Nephron progenitor cell (in vitro differentiated cells): Measurements from ENCODE around the gene KDM8.

Source experiments
- DNase-seq: peaks from one replicate; pipeline ENCODE4 v3.0.0; 2021
- H3K27ac Mint-ChIP-seq: 2 replicates; pipeline ENCODE4 v1.8.0; 2021; ENCODE audit warnings: mild to moderate bottlenecking, moderate library complexity, mixed read lengths
- H3K27me3 Mint-ChIP-seq: 2 replicates; pipeline ENCODE4 v1.8.0; 2021; ENCODE audit warnings: mild to moderate bottlenecking, low read depth, mixed read lengths; ENCODE audit not compliant: poor library complexity
- H3K36me3 Mint-ChIP-seq: 2 replicates; pipeline ENCODE4 v1.8.0; 2021; ENCODE audit warnings: low read depth, mixed read lengths
- H3K4me1 Mint-ChIP-seq: 2 replicates; pipeline ENCODE4 v1.8.0; 2021; ENCODE audit warnings: mixed read lengths
- H3K4me3 Mint-ChIP-seq: 2 replicates; pipeline ENCODE4 v1.8.0; 2021; ENCODE audit warnings: mild to moderate bottlenecking, moderate library complexity, mixed read lengths
- H3K9me3 Mint-ChIP-seq: 2 replicates; pipeline ENCODE4 v1.8.0; 2021; ENCODE audit warnings: mild to moderate bottlenecking, moderate library complexity, mixed read lengths
- TF ChIP-seq, protein P1 (sequence below): fragments of 200-600 bp; sonication (generic); IDR thresholded peaks from 2 replicates; pipeline ENCODE4 v1.5.0; 2021; ENCODE audit warnings: antibody characterized with exemption

The KDM8 gene

DNA sequence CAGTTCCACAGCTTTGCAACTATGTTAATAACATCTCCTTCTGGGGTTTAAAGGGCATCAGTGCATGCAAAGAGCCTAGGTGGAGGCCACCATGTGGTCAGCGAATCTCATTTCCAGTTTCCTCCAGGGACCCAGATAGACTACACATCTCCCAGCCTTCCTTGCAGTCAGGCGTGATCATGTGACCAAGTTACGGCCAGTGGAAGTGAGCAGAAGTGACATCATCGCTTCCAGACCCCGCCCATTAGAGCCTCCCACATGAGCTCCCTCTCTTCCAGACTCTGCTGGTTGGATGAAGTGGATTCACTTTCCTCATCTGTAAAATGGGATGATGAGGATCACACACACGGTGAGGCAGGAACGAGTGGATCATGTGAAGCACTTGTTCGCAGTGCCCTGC, 27.4 kb upstream of the KDM8 start:
- TF ChIP-seq, protein P1, sequence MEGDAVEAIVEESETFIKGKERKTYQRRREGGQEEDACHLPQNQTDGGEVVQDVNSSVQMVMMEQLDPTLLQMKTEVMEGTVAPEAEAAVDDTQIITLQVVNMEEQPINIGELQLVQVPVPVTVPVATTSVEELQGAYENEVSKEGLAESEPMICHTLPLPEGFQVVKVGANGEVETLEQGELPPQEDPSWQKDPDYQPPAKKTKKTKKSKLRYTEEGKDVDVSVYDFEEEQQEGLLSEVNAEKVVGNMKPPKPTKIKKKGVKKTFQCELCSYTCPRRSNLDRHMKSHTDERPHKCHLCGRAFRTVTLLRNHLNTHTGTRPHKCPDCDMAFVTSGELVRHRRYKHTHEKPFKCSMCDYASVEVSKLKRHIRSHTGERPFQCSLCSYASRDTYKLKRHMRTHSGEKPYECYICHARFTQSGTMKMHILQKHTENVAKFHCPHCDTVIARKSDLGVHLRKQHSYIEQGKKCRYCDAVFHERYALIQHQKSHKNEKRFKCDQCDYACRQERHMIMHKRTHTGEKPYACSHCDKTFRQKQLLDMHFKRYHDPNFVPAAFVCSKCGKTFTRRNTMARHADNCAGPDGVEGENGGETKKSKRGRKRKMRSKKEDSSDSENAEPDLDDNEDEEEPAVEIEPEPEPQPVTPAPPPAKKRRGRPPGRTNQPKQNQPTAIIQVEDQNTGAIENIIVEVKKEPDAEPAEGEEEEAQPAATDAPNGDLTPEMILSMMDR = no peak
- H3K27ac Mint-ChIP-seq = no peak overlapping the region

DNA sequence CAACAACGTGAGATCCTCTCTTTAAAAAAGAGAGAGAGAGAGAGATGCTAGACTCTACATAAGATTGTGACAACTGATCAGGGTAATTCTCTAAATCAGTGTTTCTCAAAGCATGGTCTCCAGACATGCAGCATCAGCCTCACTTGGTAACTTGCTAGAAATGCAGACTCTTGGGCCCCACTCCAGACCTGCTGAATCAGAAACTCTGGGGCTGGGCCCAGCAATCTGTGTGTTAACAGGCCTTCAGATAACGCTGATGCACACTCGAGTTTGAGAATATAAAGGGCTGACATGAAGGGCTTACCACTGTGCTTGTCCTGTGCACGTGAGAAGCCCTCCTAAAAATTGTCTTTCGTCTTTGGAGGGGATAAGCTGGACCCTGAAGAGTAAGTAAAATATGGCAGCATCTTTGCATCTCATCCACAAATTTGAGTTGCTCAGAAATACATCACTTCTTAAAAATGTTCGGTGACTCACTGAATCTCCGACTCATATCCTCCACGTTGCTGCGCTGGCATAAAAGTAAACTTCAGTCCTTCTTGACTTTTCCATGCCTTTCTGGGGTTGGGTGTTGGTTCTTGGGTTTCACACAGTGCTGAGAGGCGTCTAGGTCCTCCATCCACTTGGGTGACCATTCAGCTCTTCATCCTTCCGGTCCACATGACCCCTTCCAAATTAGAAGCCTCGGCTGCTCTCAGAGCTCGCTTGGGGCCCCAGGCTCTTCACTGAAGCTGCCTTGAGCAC, 26.1 kb upstream of the KDM8 start:
- Mint-ChIP-seq H3K4me3 (no peak overlapping the region), H3K36me3 (no peaks in the 10 kb centered on the region), H3K27ac (peak overlapping the region; percentile 61), H3K4me1 (peaks cover 12% of the 10 kb centered on the region), H3K9me3 (peaks cover 4% of the 10 kb centered on the region), H3K27me3 (peaks cover 32% of the 10 kb centered on the region)
- TF ChIP-seq, protein P1 = no peak
- DNase-seq = no peak

More for the DNA sequence above, 27.4 kb upstream of the KDM8 start:
- peaks cover 12% of the 10 kb centered on the region for H3K4me1 Mint-ChIP-seq
- no peaks in the 10 kb centered on the region for H3K36me3 Mint-ChIP-seq
- peaks cover 26% of the 10 kb centered on the region for H3K27me3 Mint-ChIP-seq
- no peak for DNase-seq
- H3K9me3 Mint-ChIP-seq = peaks cover 12% of the 10 kb centered on the region
- no peak overlapping the region for H3K4me3 Mint-ChIP-seq

DNA sequence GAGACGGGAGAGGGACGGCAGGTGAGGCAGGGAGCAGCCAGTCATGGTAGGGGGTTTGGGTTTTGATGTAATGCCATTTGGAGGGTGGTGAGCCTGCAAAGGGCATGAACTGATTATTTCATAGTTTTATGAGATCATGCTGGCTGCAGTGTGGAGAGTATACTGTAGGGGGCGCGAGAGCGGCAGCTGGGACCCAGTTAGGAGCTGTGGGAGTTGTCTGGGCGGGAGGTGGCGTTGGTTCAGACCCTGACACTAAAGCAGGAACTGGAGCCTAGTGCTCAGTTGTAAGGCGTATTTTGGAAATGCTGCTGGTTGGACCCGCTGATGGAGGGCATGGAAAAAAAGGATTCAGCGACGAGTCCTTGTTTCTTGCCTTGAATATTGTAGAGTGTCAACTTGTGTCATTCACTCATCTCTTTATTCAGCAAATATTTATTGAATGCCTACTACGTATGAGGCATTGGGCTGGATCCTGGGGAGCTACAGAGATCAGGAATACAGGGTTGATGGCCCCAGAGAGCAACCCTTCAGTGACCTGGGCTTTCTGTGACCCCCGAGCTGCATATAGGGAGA, 23.7 kb upstream of the KDM8 start:
- Mint-ChIP-seq H3K4me1 (peaks cover 12% of the 10 kb centered on the region), H3K9me3 (peaks cover 3% of the 10 kb centered on the region), H3K27me3 (peaks cover 37% of the 10 kb centered on the region), H3K27ac (no peak overlapping the region), H3K36me3 (no peaks in the 10 kb centered on the region), H3K4me3 (no peak overlapping the region)
- peak; percentile 86 for DNase-seq
- TF ChIP-seq, protein P1 = peak; percentile 84

DNA sequence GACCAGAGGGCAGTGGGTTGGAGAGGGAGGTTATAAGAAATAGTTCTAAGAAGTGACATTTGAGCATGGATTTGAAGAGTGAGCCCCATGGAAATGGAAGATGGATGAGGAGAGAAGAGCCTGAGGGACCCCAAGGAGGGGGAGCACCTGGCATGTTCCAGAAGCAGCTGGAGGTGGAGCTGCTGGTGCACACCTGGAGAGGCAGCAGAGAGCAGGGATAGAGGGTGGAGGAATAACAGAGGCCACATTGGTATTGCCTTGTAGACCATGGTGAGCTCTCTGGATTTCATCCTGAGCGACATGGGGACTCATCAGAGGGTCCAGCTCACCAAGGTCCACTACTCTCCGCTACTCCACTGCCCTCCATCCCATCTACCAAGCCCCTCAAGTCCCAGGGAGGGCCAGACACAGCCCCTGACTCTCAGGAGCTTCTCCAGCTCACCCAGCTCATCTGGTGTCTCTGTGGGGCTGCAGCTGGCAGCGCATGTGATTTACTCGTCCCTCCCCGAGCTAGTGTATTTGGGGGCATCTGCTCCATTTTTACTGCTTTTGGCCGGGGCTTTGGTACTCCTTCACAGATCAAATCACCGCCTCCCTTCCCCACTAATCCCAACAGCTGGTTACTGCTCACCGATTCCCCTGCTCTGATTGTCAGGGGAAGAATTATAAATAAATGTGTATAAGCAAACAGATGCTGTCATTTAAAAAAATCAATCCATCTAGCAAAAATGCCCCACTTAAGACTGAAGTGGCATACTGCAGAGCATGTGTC, 22.1 kb upstream of the KDM8 start:
- DNase-seq = no peak
- Mint-ChIP-seq H3K27ac (no peak overlapping the region), H3K4me3 (no peak overlapping the region), H3K9me3 (peaks cover 3% of the 10 kb centered on the region), H3K27me3 (peaks cover 32% of the 10 kb centered on the region), H3K4me1 (peaks cover 12% of the 10 kb centered on the region), H3K36me3 (no peaks in the 10 kb centered on the region)
- TF ChIP-seq, protein P1 = no peak

DNA sequence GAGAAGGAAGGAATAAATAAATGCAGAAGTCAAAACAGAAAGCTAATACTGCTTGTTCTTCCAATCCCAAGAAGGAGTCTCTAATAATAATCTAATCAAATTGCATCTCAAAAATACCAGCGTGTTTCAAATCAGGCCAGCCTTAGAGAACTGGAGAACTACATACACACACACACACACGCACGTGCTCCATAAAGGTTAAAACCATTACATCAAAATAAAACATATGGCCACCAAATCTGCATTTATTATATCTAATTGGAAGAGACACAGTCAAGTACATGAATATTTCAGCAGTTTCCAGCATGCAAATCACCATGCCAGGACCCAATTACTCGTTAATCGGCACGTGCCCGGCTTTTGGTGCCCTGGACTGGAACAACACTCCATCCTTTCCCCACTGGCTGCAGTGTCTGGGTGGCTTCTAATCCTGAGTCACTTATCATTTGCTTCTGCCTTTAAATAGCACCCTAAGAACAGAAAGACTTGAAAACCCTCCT, 20.4 kb upstream of the KDM8 start:
- no peaks in the 10 kb centered on the region for H3K36me3 Mint-ChIP-seq
- H3K9me3 Mint-ChIP-seq = peaks cover 3% of the 10 kb centered on the region
- H3K27ac Mint-ChIP-seq = no peak overlapping the region
- no peak overlapping the region for H3K4me3 Mint-ChIP-seq
- H3K27me3 Mint-ChIP-seq = peaks cover 33% of the 10 kb centered on the region
- peaks cover 12% of the 10 kb centered on the region for H3K4me1 Mint-ChIP-seq
- TF ChIP-seq, protein P1 = no peak
- no peak for DNase-seq
